Measurements from ENCODE around the gene DEFB112. TPM values are rescaled to one million over a fixed set of nuclear protein-coding genes. Genes with fewer than 3 reads are reported as not detected.

The DEFB112 gene, protein sequence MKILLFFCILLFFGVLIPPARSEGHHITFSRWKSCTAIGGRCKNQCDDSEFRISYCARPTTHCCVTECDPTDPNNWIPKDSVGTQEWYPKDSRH
- total RNA-seq = not detected
- long read RNA-seq = 0 reads

DNA sequence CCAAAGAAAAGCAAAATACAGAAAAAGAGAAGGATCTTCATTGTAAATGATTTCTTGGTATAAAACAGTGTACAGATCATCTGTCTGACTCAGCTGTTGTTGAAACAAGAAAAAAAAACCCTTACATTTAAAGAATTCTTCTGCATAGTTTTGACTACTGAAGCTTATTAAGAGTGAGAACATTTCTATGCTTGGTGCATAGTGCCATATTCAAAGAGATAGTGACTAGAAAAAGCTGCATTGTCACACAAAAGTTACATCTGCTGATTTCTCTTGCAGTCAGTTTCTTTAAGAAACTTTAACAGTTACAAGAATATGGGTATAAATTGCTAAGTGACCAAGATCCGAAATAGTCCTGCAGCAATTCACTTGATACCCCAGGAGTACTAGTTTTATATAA is at the start of gene DEFB112:
DEFB112 (minus strand) TSS at position 101 of the 400 bp plus-strand sequence; CDS start at position 41, 60 bp downstream.
- DNase-seq (no peak), ATAC-seq (no peak)
- H3K36me3 ChIP-seq = no peaks in the 10 kb centered on the region
- H3K4me3 ChIP-seq = no peak within 1 kb of the TSS
- H3K9me3 ChIP-seq = no peaks in the 10 kb centered on the region
- no peak within 1 kb of the TSS for H3K27ac ChIP-seq
- TF ChIP-seq, protein P1, sequence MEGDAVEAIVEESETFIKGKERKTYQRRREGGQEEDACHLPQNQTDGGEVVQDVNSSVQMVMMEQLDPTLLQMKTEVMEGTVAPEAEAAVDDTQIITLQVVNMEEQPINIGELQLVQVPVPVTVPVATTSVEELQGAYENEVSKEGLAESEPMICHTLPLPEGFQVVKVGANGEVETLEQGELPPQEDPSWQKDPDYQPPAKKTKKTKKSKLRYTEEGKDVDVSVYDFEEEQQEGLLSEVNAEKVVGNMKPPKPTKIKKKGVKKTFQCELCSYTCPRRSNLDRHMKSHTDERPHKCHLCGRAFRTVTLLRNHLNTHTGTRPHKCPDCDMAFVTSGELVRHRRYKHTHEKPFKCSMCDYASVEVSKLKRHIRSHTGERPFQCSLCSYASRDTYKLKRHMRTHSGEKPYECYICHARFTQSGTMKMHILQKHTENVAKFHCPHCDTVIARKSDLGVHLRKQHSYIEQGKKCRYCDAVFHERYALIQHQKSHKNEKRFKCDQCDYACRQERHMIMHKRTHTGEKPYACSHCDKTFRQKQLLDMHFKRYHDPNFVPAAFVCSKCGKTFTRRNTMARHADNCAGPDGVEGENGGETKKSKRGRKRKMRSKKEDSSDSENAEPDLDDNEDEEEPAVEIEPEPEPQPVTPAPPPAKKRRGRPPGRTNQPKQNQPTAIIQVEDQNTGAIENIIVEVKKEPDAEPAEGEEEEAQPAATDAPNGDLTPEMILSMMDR (IDR thresholded peaks at IDR 0.05) = no peak
- H3K27me3 ChIP-seq (ENCODE audit: low read depth) = no peaks in the 10 kb centered on the region
- H3K4me1 ChIP-seq = no peaks in the 10 kb centered on the region
- intact Hi-C loops (cut with DNase I) = no loop called here

DNA sequence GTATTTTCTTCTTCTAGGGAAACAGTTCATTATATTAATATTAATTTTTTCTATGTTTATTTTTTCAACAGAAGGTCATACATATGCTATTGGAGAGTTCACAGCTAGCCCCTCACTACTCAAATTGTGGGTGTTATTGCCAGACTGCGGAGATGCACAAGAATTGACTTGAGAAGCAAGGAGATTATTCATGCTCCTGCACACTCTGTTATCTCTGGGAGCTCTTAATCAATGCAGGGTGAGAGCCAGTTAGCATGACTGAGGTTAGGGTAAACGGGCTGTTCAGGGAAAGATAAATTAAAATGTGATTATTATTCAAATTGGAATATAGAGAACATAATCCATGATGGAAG is 48.9 kb upstream of the DEFB112 start:
- Histone ChIP-seq H3K9me3 (no peaks in the 10 kb centered on the region), H3K4me3 (no peak overlapping the region), H3K27me3 (ENCODE audit: low read depth) (no peaks in the 10 kb centered on the region), H3K4me1 (no peaks in the 10 kb centered on the region), H3K36me3 (no peaks in the 10 kb centered on the region), H3K27ac (no peak overlapping the region)
- DNase-seq = no peak
- intact Hi-C loops (cut with DNase I) = no loop called here
- TF ChIP-seq, protein P1 (IDR thresholded peaks at IDR 0.05) = no peak
- ATAC-seq = no peak

DNA sequence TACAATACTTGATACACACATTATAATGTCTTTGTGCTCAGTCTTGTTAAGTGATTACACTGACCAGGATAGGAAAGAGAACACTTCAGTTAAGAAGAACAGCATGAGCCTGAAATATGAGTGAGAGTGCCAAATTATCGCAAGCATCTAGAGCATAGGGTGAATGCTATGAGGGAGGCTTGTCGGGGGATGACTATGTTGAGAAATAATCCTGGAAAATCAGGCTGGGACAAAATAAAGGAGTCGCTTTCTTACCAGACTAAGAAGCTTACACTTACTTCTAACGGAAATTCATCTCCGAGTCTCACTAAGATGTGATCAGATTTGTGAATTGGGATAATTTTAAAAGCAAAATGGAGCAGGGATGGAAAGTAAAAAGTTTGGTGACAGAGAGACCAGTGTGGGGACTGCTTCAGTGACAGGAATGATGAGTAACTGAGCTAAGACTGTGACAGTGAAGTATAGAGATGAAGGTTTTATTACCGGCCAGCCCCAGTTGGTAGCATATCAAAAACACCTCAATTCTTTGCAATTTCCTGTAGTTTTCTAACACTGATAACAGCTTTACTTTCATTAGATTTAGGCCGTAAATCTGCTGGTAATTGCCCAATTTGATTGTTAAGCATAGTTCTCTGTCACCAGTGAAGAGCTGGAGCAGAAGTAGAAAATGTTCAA is 48.4 kb upstream of the DEFB112 start:
- H3K4me1 ChIP-seq = no peaks in the 10 kb centered on the region
- intact Hi-C loops (cut with DNase I) = no loop called here
- no peak for ATAC-seq

DNA sequence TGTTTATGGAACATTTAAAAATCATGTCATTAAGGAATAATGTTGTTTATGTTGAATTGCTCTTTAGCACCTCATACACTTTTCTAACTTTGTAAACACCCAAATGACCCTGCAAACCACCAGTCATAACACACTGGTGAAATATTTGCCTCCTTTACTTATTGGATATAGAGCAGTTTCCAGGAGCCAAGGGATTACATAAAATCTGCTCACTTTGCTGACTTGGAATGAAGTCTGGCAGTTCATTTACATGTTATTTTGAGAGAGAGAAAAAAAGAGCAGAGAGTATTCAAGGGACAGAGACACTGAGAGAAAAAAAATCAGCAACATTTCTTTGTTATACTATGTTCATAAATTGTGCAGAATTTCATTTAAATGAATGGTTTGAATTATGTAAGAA is 46.6 kb upstream of the DEFB112 start:
- Histone ChIP-seq H3K27me3 (ENCODE audit: low read depth) (no peaks in the 10 kb centered on the region), H3K4me3 (no peak overlapping the region), H3K4me1 (no peaks in the 10 kb centered on the region), H3K36me3 (no peaks in the 10 kb centered on the region), H3K27ac (no peak overlapping the region), H3K9me3 (no peaks in the 10 kb centered on the region)
- TF ChIP-seq, protein P1 (IDR thresholded peaks at IDR 0.05) = no peak
- no peak for ATAC-seq
- intact Hi-C loops (cut with DNase I) = no loop called here
- no peak for DNase-seq

More for the DNA sequence above, 48.4 kb upstream of the DEFB112 start:
- DNase-seq = no peak
- Histone ChIP-seq H3K36me3 (no peaks in the 10 kb centered on the region), H3K4me3 (no peak overlapping the region), H3K27me3 (ENCODE audit: low read depth) (no peaks in the 10 kb centered on the region), H3K27ac (no peak overlapping the region), H3K9me3 (no peaks in the 10 kb centered on the region)
- TF ChIP-seq, protein P1 (IDR thresholded peaks at IDR 0.05) = no peak

DNA sequence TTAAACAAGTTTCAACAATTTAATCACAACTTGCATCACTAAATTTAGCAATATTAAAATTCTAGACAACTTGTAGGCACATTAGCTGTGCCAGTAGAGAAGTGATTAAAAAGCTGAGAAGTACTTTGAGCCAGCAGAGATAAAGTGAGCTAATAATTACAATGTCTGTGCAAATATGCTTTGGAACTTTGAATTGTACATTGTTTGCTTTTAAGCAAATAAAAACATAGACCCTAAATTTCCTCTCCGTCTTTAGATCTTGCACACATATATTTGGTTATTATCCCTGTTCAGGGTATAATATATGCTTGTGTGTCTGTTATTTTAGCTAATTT is 44.2 kb upstream of the DEFB112 start:
- ATAC-seq (no peak), DNase-seq (no peak)
- TF ChIP-seq, protein P1 (IDR thresholded peaks at IDR 0.05) = no peak
- Histone ChIP-seq H3K4me3 (no peak overlapping the region), H3K27me3 (ENCODE audit: low read depth) (no peaks in the 10 kb centered on the region), H3K9me3 (no peaks in the 10 kb centered on the region), H3K36me3 (no peaks in the 10 kb centered on the region), H3K4me1 (no peaks in the 10 kb centered on the region), H3K27ac (no peak overlapping the region)
- intact Hi-C loops (cut with DNase I) = no loop called here

Measured in lower lobe of right lung (tissue), 2 donors.